ENCODE data around the gene AGAP3.
A peak's percentile ranks its signal among the peaks of the same experiment; 100 is the strongest.

Gene AGAP3

GRCh38 chr7:151179946-151180345 is 93.7 kb downstream of the AGAP3 start:
- H4K8ac ChIP-seq (ENCODE audit: low read depth, low read length), result no peak overlapping the region
- no CpG with 5 or more reads among the region's 4 CpGs for WGBS, 2 donors (ENCODE audit: extremely low coverage in 2 of 2, insufficient read length in 2 of 2, insufficient replicate concordance in 1 of 2)
- no peak overlapping the region for H3K4ac ChIP-seq (ENCODE audit: low read length)
- no peak for DNase-seq (ENCODE audit: low spot score)
- peak overlapping the region; percentile 44 for H3K18ac ChIP-seq (ENCODE audit: low read length)
- H3K27me3 ChIP-seq (ENCODE audit: control insufficient read depth in 3 of 3, insufficient read depth in 3 of 3, low read depth in 1 of 3, low read length in 3 of 3), result peaks cover 2 to 52% (median 15%) of the 10 kb centered on the region in 3 experiments
- H2BK120ac ChIP-seq (ENCODE audit: low read depth, low read length), result no peak overlapping the region
- H3K27ac ChIP-seq (replicated peaks; ENCODE audit: low read length), result no peak overlapping the region
- no peak overlapping the region for H2BK5ac ChIP-seq (ENCODE audit: low read length)
- H3K9ac ChIP-seq (ENCODE audit: low read depth, low read length, poor library complexity), result no peak overlapping the region
- no peak overlapping the region for H3K4me2 ChIP-seq (ENCODE audit: insufficient read depth, low read length, poor library complexity, severe bottlenecking)
- no peaks in the 10 kb centered on the region for H3K36me3 ChIP-seq (replicated peaks in 1 of 2; ENCODE audit: control insufficient read depth in 2 of 2, insufficient read depth in 2 of 2, low read length in 2 of 2)
- no peak overlapping the region for H2AFZ ChIP-seq (ENCODE audit: low read length)
- H3K79me1 ChIP-seq (ENCODE audit: low read depth, low read length), result no peaks in the 10 kb centered on the region
- H3K23ac ChIP-seq (ENCODE audit: low read depth, low read length, poor library complexity), result peak overlapping the region; percentile 75
- no peak overlapping the region for H2AK5ac ChIP-seq (ENCODE audit: low read depth, low read length)
- no peak overlapping the region for H3K14ac ChIP-seq (ENCODE audit: low read length)
- no peak overlapping the region for H2BK15ac ChIP-seq (ENCODE audit: low read length)
- H3K4me1 ChIP-seq (ENCODE audit: control insufficient read depth in 2 of 2, insufficient read depth in 1 of 2, low read depth in 1 of 2, low read length in 2 of 2), result peaks cover 0 to 3% of the 10 kb centered on the region in 2 donors
- peaks cover 0 to under 1% of the 10 kb centered on the region in 2 donors for H3K9me3 ChIP-seq (replicated peaks in 1 of 2; ENCODE audit: control insufficient read depth in 2 of 2, insufficient read depth in 1 of 2, low read depth in 1 of 2, low read length in 2 of 2)
- no peak overlapping the region for H2BK12ac ChIP-seq (ENCODE audit: low read length)
- no peak overlapping the region for H4K91ac ChIP-seq (ENCODE audit: low read depth, low read length, poor library complexity)
- no peak overlapping the region for H3K4me3 ChIP-seq (ENCODE audit: low read length in 2 of 2)

GRCh38 chr7:151181011-151181431 is 94.7 kb downstream of the AGAP3 start:
- H2AFZ ChIP-seq (ENCODE audit: low read length), result no peak overlapping the region
- no peaks in the 10 kb centered on the region for H3K79me1 ChIP-seq (ENCODE audit: low read depth, low read length)
- peak overlapping the region; percentile 40 for H3K18ac ChIP-seq (ENCODE audit: low read length)
- no peaks in the 10 kb centered on the region for H3K9me3 ChIP-seq (replicated peaks in 1 of 2; ENCODE audit: control insufficient read depth in 2 of 2, insufficient read depth in 1 of 2, low read depth in 1 of 2, low read length in 2 of 2)
- H2BK12ac ChIP-seq (ENCODE audit: low read length), result no peak overlapping the region
- no peak overlapping the region for H2BK5ac ChIP-seq (ENCODE audit: low read length)
- peaks cover 0 to 45% (median 6%) of the 10 kb centered on the region in 3 experiments for H3K27me3 ChIP-seq (ENCODE audit: control insufficient read depth in 3 of 3, insufficient read depth in 3 of 3, low read depth in 1 of 3, low read length in 3 of 3)
- no peak overlapping the region for H3K27ac ChIP-seq (replicated peaks; ENCODE audit: low read length)
- H3K4me1 ChIP-seq (ENCODE audit: control insufficient read depth in 2 of 2, insufficient read depth in 1 of 2, low read depth in 1 of 2, low read length in 2 of 2), result peaks cover 0 to 3% of the 10 kb centered on the region in 2 donors
- WGBS, 2 donors (ENCODE audit: extremely low coverage in 2 of 2, insufficient read length in 2 of 2, insufficient replicate concordance in 1 of 2), result no CpG with 5 or more reads among the region's 22 CpGs
- H2BK120ac ChIP-seq (ENCODE audit: low read depth, low read length), result no peak overlapping the region
- peak overlapping the region; percentile 68 for H3K23ac ChIP-seq (ENCODE audit: low read depth, low read length, poor library complexity)
- H3K4me2 ChIP-seq (ENCODE audit: insufficient read depth, low read length, poor library complexity, severe bottlenecking), result no peak overlapping the region
- no peak overlapping the region for H4K91ac ChIP-seq (ENCODE audit: low read depth, low read length, poor library complexity)
- H3K36me3 ChIP-seq (replicated peaks in 1 of 2; ENCODE audit: control insufficient read depth in 2 of 2, insufficient read depth in 2 of 2, low read length in 2 of 2), result no peaks in the 10 kb centered on the region
- no peak for DNase-seq (ENCODE audit: low spot score)
- no peak overlapping the region for H4K8ac ChIP-seq (ENCODE audit: low read depth, low read length)
- H3K4me3 ChIP-seq (ENCODE audit: low read length in 2 of 2), result no peak overlapping the region
- H3K9ac ChIP-seq (ENCODE audit: low read depth, low read length, poor library complexity), result peak overlapping the region; percentile 38
- peak overlapping the region; percentile 90 for H3K14ac ChIP-seq (ENCODE audit: low read length)
- no peak overlapping the region for H3K4ac ChIP-seq (ENCODE audit: low read length)
- H2AK5ac ChIP-seq (ENCODE audit: low read depth, low read length), result no peak overlapping the region
- peak overlapping the region; percentile 72 for H2BK15ac ChIP-seq (ENCODE audit: low read length)

GRCh38 chr7:151185762-151186639 is 99.7 kb downstream of the AGAP3 start:
- no peak overlapping the region for H4K91ac ChIP-seq (ENCODE audit: low read depth, low read length, poor library complexity)
- no peaks in the 10 kb centered on the region for H3K9me3 ChIP-seq (replicated peaks in 1 of 2; ENCODE audit: control insufficient read depth in 2 of 2, insufficient read depth in 1 of 2, low read depth in 1 of 2, low read length in 2 of 2)
- WGBS, 2 donors (ENCODE audit: extremely low coverage in 2 of 2, insufficient read length in 2 of 2, insufficient replicate concordance in 1 of 2), result no CpG with 5 or more reads among the region's 16 CpGs
- peak overlapping the region; percentile 11 for H3K23ac ChIP-seq (ENCODE audit: low read depth, low read length, poor library complexity)
- peak overlapping the region; percentile 93 for H2AK5ac ChIP-seq (ENCODE audit: low read depth, low read length)
- peak overlapping the region; percentile 50 for H2BK5ac ChIP-seq (ENCODE audit: low read length)
- peaks cover 1% of the 10 kb centered on the region for H3K79me1 ChIP-seq (ENCODE audit: low read depth, low read length)
- H3K27ac ChIP-seq (replicated peaks; ENCODE audit: low read length), result no peak overlapping the region
- H3K4me1 ChIP-seq (ENCODE audit: control insufficient read depth in 2 of 2, insufficient read depth in 1 of 2, low read depth in 1 of 2, low read length in 2 of 2), result no peaks in the 10 kb centered on the region
- no peaks in the 10 kb centered on the region for H3K36me3 ChIP-seq (replicated peaks in 1 of 2; ENCODE audit: control insufficient read depth in 2 of 2, insufficient read depth in 2 of 2, low read length in 2 of 2)
- H3K27me3 ChIP-seq (ENCODE audit: control insufficient read depth in 3 of 3, insufficient read depth in 3 of 3, low read depth in 1 of 3, low read length in 3 of 3), result peaks cover 0 to 53% (median 0%) of the 10 kb centered on the region in 3 experiments
- H4K8ac ChIP-seq (ENCODE audit: low read depth, low read length), result no peak overlapping the region
- no peak overlapping the region for H2BK12ac ChIP-seq (ENCODE audit: low read length)
- no peak overlapping the region for H2BK120ac ChIP-seq (ENCODE audit: low read depth, low read length)
- H3K14ac ChIP-seq (ENCODE audit: low read length), result peak overlapping the region; percentile 97
- H2AFZ ChIP-seq (ENCODE audit: low read length), result no peak overlapping the region
- H2BK15ac ChIP-seq (ENCODE audit: low read length), result peak overlapping the region; percentile 73
- no peak overlapping the region for H3K9ac ChIP-seq (ENCODE audit: low read depth, low read length, poor library complexity)
- no peak overlapping the region for H3K4me2 ChIP-seq (ENCODE audit: insufficient read depth, low read length, poor library complexity, severe bottlenecking)
- H3K4ac ChIP-seq (ENCODE audit: low read length), result no peak overlapping the region
- H3K4me3 ChIP-seq (ENCODE audit: low read length in 2 of 2), result no peak overlapping the region
- no peak for DNase-seq (ENCODE audit: low spot score)
- H3K18ac ChIP-seq (ENCODE audit: low read length), result peak overlapping the region; percentile 69

- peak within 1 kb of the TSS; percentile 83 for H2BK15ac ChIP-seq (ENCODE audit: low read length)
- peak within 1 kb of the TSS; percentile 89 for H3K23ac ChIP-seq (ENCODE audit: low read depth, low read length, poor library complexity)
- no peak within 1 kb of the TSS for H2AFZ ChIP-seq (ENCODE audit: low read length)
- no CpG with 5 or more reads among the region's 22 CpGs for WGBS, 2 donors (ENCODE audit: extremely low coverage in 2 of 2, insufficient read length in 2 of 2, insufficient replicate concordance in 1 of 2)
- no peaks in the 10 kb centered on the region for H3K4me1 ChIP-seq (ENCODE audit: control insufficient read depth in 2 of 2, insufficient read depth in 1 of 2, low read depth in 1 of 2, low read length in 2 of 2)
- peak within 1 kb of the TSS; percentile 72 for H2BK5ac ChIP-seq (ENCODE audit: low read length)
- H4K91ac ChIP-seq (ENCODE audit: low read depth, low read length, poor library complexity), result no peak within 1 kb of the TSS
- H3K9me3 ChIP-seq (replicated peaks in 1 of 2; ENCODE audit: control insufficient read depth in 2 of 2, insufficient read depth in 1 of 2, low read depth in 1 of 2, low read length in 2 of 2), result no peaks in the 10 kb centered on the region
- H3K27ac ChIP-seq (replicated peaks; ENCODE audit: low read length), result no peak within 1 kb of the TSS
- peak within 1 kb of the TSS; percentile 57 for H4K8ac ChIP-seq (ENCODE audit: low read depth, low read length)
- H3K18ac ChIP-seq (ENCODE audit: low read length), result peak within 1 kb of the TSS; percentile 69
- H3K4me2 ChIP-seq (ENCODE audit: insufficient read depth, low read length, poor library complexity, severe bottlenecking), result no peak within 1 kb of the TSS
- H3K4ac ChIP-seq (ENCODE audit: low read length), result no peak within 1 kb of the TSS
- H2BK12ac ChIP-seq (ENCODE audit: low read length), result peak within 1 kb of the TSS; percentile 63
- no peak within 1 kb of the TSS for H3K4me3 ChIP-seq (ENCODE audit: low read length in 2 of 2)
- H3K27me3 ChIP-seq (ENCODE audit: control insufficient read depth in 3 of 3, insufficient read depth in 3 of 3, low read depth in 1 of 3, low read length in 3 of 3), result peaks cover 0 to 59% (median 0%) of the 10 kb centered on the region in 3 experiments
- no peak within 1 kb of the TSS for H3K9ac ChIP-seq (ENCODE audit: low read depth, low read length, poor library complexity)
- no peak within 1 kb of the TSS for H2BK120ac ChIP-seq (ENCODE audit: low read depth, low read length)
- peaks cover 1% of the 10 kb centered on the region for H3K79me1 ChIP-seq (ENCODE audit: low read depth, low read length)
- DNase-seq (ENCODE audit: low spot score), result no peak
- H2AK5ac ChIP-seq (ENCODE audit: low read depth, low read length), result peak within 1 kb of the TSS; percentile 93
- no peaks in the 10 kb centered on the region for H3K36me3 ChIP-seq (replicated peaks in 1 of 2; ENCODE audit: control insufficient read depth in 2 of 2, insufficient read depth in 2 of 2, low read length in 2 of 2)
- H3K14ac ChIP-seq (ENCODE audit: low read length), result peak within 1 kb of the TSS; percentile 97
Observed at GRCh38 chr7:151186640-151187408, 100.5 kb downstream of the AGAP3 start, which contains the start of gene ASB10. Gene ASB10 (minus strand): TSS chr7:151187250. CDS start chr7:151187130, 120 bp downstream.

Data from neuronal stem cell (in vitro differentiated cells).